ENCODE measurements around the gene IL27RA. TPM values are rescaled to one million over a fixed set of nuclear protein-coding genes. Genes with fewer than 3 reads are reported as not detected.
A peak's percentile ranks its signal among the peaks of the same experiment; 100 is the strongest.

Gene IL27RA
- total and polyA plus RNA-seq, 2 donors (not counting 1 experiment from before 2014, with no cell fraction given) = 36.2 to 38.6 TPM

DNA sequence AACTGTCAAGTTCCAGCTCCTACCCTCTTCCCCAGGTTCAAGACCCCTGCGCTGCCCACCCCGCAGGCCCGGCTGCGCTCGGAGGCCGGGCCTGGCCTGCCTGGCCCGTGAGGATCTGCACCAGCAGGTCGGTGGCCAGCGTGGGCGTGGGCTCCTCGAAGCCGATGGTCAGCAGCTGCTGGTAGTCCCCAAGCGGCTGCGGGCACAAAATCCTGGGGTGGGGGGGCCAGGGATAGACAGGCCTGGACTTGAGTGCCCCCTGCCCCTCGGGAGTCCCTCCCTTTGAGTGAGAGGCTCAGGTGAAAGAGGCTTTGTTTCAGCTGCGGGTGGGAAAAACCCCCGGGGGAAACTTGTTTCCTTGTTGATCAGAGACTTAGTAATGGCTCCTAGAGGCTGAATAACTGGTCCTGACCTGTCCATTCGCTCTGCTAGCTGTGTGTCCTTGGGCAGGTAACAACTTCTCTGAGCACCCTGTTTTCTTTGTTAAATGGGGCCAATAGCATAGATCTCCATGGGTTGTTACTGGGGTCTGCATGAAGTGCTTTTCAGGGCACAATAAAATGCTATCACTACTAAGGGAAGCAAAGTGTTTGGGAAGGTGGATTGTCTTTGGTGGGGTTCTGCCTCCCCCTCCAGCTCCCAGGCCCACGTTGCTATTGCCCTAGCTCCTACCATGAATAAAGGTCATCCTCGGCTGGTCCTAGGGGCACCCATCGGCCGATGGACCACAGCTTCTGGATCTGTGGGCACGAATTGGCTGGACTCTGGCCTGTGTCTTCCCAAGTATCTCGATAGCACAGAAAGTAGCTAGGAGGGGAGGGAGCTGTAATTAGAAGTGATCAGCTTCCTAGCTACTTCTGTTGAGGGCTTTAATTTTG lies 50.5 kb downstream of the IL27RA start:
- no peak for TF ChIP-seq EZH2 (IDR thresholded peaks at IDR 0.05; ENCODE audit: borderline replicate concordance, insufficient read depth, low read depth, low read length, poor library complexity, severe bottlenecking)
- TF ChIP-seq, protein P1, sequence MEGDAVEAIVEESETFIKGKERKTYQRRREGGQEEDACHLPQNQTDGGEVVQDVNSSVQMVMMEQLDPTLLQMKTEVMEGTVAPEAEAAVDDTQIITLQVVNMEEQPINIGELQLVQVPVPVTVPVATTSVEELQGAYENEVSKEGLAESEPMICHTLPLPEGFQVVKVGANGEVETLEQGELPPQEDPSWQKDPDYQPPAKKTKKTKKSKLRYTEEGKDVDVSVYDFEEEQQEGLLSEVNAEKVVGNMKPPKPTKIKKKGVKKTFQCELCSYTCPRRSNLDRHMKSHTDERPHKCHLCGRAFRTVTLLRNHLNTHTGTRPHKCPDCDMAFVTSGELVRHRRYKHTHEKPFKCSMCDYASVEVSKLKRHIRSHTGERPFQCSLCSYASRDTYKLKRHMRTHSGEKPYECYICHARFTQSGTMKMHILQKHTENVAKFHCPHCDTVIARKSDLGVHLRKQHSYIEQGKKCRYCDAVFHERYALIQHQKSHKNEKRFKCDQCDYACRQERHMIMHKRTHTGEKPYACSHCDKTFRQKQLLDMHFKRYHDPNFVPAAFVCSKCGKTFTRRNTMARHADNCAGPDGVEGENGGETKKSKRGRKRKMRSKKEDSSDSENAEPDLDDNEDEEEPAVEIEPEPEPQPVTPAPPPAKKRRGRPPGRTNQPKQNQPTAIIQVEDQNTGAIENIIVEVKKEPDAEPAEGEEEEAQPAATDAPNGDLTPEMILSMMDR (IDR thresholded peaks at IDR 0.05) = peak; percentile 10
- no peaks in the 10 kb centered on the region for H3K27me3 Mint-ChIP-seq
- Histone ChIP-seq H3K36me3 (replicated peaks in 1 of 2; ENCODE audit: control extremely low read depth in 1 of 2, control insufficient read depth in 1 of 2, extremely low read depth in 1 of 2, insufficient read depth in 2 of 2, low read length in 1 of 2) (no peaks in the 10 kb centered on the region), H3K79me2 (ENCODE audit: control insufficient read depth, insufficient read depth, low read length) (peaks cover 4% of the 10 kb centered on the region), H3K27ac (ENCODE audit: low read length in 2 of 2) (peak overlapping the region; percentile 29 to 85), H3K4me3 (ENCODE audit: control extremely low read depth in 1 of 5, extremely low read depth in 1 of 5, insufficient read depth in 1 of 5, low read depth in 2 of 5, low read length in 4 of 5) (peak overlapping the region; percentile 65 to 89 (median 77)), H3K4me1 (ENCODE audit: control insufficient read depth in 2 of 2, insufficient read depth in 2 of 2, low read length in 2 of 2) (peaks cover 14 to 18% of the 10 kb centered on the region in 2 donors), H3K9me3 (ENCODE audit: control extremely low read depth in 1 of 3, control insufficient read depth in 2 of 3, insufficient read depth in 1 of 3, low read length in 2 of 3) (no peaks in the 10 kb centered on the region), H3K4me2 (replicated peaks; ENCODE audit: low read depth, low read length, poor library complexity, severe bottlenecking) (peak overlapping the region; percentile 99), H4K20me1 (ENCODE audit: control insufficient read depth, insufficient read depth, low read length, poor library complexity, severe bottlenecking) (no peaks in the 10 kb centered on the region), H3K9ac (ENCODE audit: low read length) (peak overlapping the region; percentile 89), H2AFZ (ENCODE audit: insufficient read depth, low read depth, low read length, poor library complexity, severe bottlenecking) (peak overlapping the region; percentile 84), H3K27me3 (replicated peaks in 1 of 4; ENCODE audit: control extremely low read depth in 1 of 4, control insufficient read depth in 3 of 4, insufficient read depth in 4 of 4, low read length in 3 of 4) (no peaks in the 10 kb centered on the region)
- peak overlapping the region; percentile 96 for H3K4me3 Mint-ChIP-seq
- H3K9me3 Mint-ChIP-seq (ENCODE audit: insufficient read depth) = no peaks in the 10 kb centered on the region
- H3K27ac Mint-ChIP-seq = peak overlapping the region; percentile 96
- H3K4me1 Mint-ChIP-seq = peaks cover 12% of the 10 kb centered on the region
- ChIA-PET POLR2A (interaction anchor here (0.7 to 1.4 kb wide), 4 partner anchors 10 to 336 kb away, joined by 3 to 4 read pairs (median 4); partner anchors contain the start of genes IL27RA and RFX1), CTCF (interaction anchor here (0.5 to 4.2 kb wide), 13 partner anchors 8 to 1459 kb away, joined by 3 to 22 read pairs (median 3); partner anchors contain the start of genes ASF1B and MISP3)
- WGBS (ENCODE audit: insufficient coverage) = 25% methylated on average over 23 of the region's 24 CpGs
- ATAC-seq (ENCODE audit: low read depth) (no peak), DNase-seq (peak; percentile 71)
- intact Hi-C loops (cut with micrococcal nuclease) = loop anchor here (1.0 to 5.0 kb wide), 7 partner anchors 9 to 335 kb away; partner anchors contain the start of genes ASF1B, BRME1, CC2D1A and DDX39A

- no peaks in the 10 kb centered on the region for H3K36me3 ChIP-seq (replicated peaks in 1 of 2; ENCODE audit: control extremely low read depth in 1 of 2, control insufficient read depth in 1 of 2, extremely low read depth in 1 of 2, insufficient read depth in 2 of 2, low read length in 1 of 2)
- no peak overlapping the region for H3K27ac ChIP-seq (ENCODE audit: low read length in 2 of 2)
- H3K4me1 ChIP-seq (ENCODE audit: control insufficient read depth in 2 of 2, insufficient read depth in 2 of 2, low read length in 2 of 2) = peaks cover 14 to 18% of the 10 kb centered on the region in 2 donors
- no peaks in the 10 kb centered on the region for H3K9me3 ChIP-seq (ENCODE audit: control extremely low read depth in 1 of 3, control insufficient read depth in 2 of 3, insufficient read depth in 1 of 3, low read length in 2 of 3)
- no peak overlapping the region for H3K4me3 ChIP-seq (ENCODE audit: control extremely low read depth in 1 of 5, extremely low read depth in 1 of 5, insufficient read depth in 1 of 5, low read depth in 2 of 5, low read length in 4 of 5)
- H3K27me3 ChIP-seq (replicated peaks in 1 of 4; ENCODE audit: control extremely low read depth in 1 of 4, control insufficient read depth in 3 of 4, insufficient read depth in 4 of 4, low read length in 3 of 4) = no peaks in the 10 kb centered on the region
- H2AFZ ChIP-seq (ENCODE audit: insufficient read depth, low read depth, low read length, poor library complexity, severe bottlenecking) = no peak overlapping the region
- Mint-ChIP-seq H3K27me3 (no peaks in the 10 kb centered on the region), H3K4me3 (peak overlapping the region; percentile 96), H3K27ac (no peak overlapping the region), H3K9me3 (ENCODE audit: insufficient read depth) (no peaks in the 10 kb centered on the region), H3K4me1 (peaks cover 12% of the 10 kb centered on the region)
- ATAC-seq (ENCODE audit: low read depth) (no peak), DNase-seq (no peak)
- peaks cover 4% of the 10 kb centered on the region for H3K79me2 ChIP-seq (ENCODE audit: control insufficient read depth, insufficient read depth, low read length)
- CTCF ChIA-PET = interaction anchor here (0.6 to 4.2 kb wide), 7 partner anchors 11 to 926 kb away, joined by 3 to 22 read pairs (median 3); partner anchors contain the start of genes ASF1B and MISP3
- TF ChIP-seq, protein P1 (IDR thresholded peaks at IDR 0.05) = no peak
- intact Hi-C loops (cut with micrococcal nuclease) = loop anchor here (5.0 kb wide), 1 partner anchor 335 kb away; the partner anchor contains the start of gene DDX39A
- WGBS (ENCODE audit: insufficient coverage) = 100% methylated on average over 1 of the region's 1 CpG
- no peaks in the 10 kb centered on the region for H4K20me1 ChIP-seq (ENCODE audit: control insufficient read depth, insufficient read depth, low read length, poor library complexity, severe bottlenecking)
- POLR2A ChIA-PET = interaction anchor here (0.7 kb wide), 1 partner anchor 335 kb away, joined by 3 read pairs; no protein-coding TSS in a partner anchor
- no peak overlapping the region for H3K9ac ChIP-seq (ENCODE audit: low read length)
- peak overlapping the region; percentile 99 for H3K4me2 ChIP-seq (replicated peaks; ENCODE audit: low read depth, low read length, poor library complexity, severe bottlenecking)
Observed at GRCh38 chr19:14082675-14082960, 51.1 kb downstream of the IL27RA start.
